Vagina (tissue), 2 donors: ENCODE data around the gene TBC1D8B.

Experiments used
- CTCF ChIP-seq, 3 experiments: fragments of 450-650 bp in 2 of 3; fragments of 200-600 bp in 1 of 3; sonication (generic) in 1 of 3; IDR thresholded peaks; one replicate each; pipeline ENCODE4 v1.5.1; 2017 to 2019; ENCODE audit warnings: antibody characterized with exemption in 3 of 3, mild to moderate bottlenecking in 2 of 3, moderate library complexity in 2 of 3
- POLR2A ChIP-seq, 2 donors: fragments of 450-650 bp; IDR thresholded peaks; one replicate each; pipeline ENCODE4 v1.6.1; 2017; ENCODE audit warnings: antibody characterized with exemption in 2 of 2, mild to moderate bottlenecking in 2 of 2, moderate library complexity in 2 of 2

- TF ChIP-seq CTCF (IDR thresholded peaks at IDR 0.05): no peak
- no peak for TF ChIP-seq POLR2A (IDR thresholded peaks at IDR 0.05)
Observed at GRCh38 chrX:106783716-106784115, 18.8 kb upstream of the TBC1D8B start.
